Common myeloid progenitor, CD34-positive (primary cell): ENCODE results near the gene SURF2.
A peak's percentile ranks its signal among the peaks of the same experiment; 100 is the strongest.
"Not testable (repeated sequence)": the region's sequence is repeated elsewhere in the genome, so short reads cannot be mapped to it uniquely, and the experiment has no call there.

Experiments used
- CTCF ChIA-PET: fragments of 350-600 bp; sonication (Branson Sonifier 250); formaldehyde crosslinking; loops from one replicate; lab custom pipeline; 2021; ENCODE audit warnings: antibody characterized with exemption; lab: Charles Lee
- POLR2A ChIA-PET: fragments of 350-600 bp; sonication (Branson Sonifier 250); formaldehyde crosslinking; loops from one replicate; lab custom pipeline; 2021; ENCODE audit warnings: antibody characterized with exemption; lab: Charles Lee
- DNase-seq, 3 donors: peaks; one replicate each; pipeline versions ENCODE4 v3.0.0 to v3.0.0-alpha.2; 2013
- H3K27ac ChIP-seq, 2 experiments: 1 replicate in 1 of 2; 2 replicates in 1 of 2; pipeline ENCODE4 v1.7.0; 2013; ENCODE audit warnings: inconsistent platforms in 2 of 2, low read length in 2 of 2, mild to moderate bottlenecking in 2 of 2, low read depth in 1 of 2, moderate library complexity in 1 of 2; ENCODE audit not compliant: severe bottlenecking in 2 of 2, insufficient read depth in 1 of 2, poor library complexity in 1 of 2
- H3K27me3 ChIP-seq, 5 experiments: replicated peaks in 2 of 5; 1 replicate in 3 of 5; 2 replicates in 2 of 5; pipeline versions ENCODE4 v1.6.1 to v1.7.0; 2013; ENCODE audit warnings: low read length in 4 of 5, mild to moderate bottlenecking in 2 of 5, moderate library complexity in 2 of 5, inconsistent platforms in 1 of 5; ENCODE audit not compliant: insufficient read depth in 5 of 5, control insufficient read depth in 4 of 5
- H3K36me3 ChIP-seq, 4 experiments: 1 replicate in 2 of 4; 2 replicates in 2 of 4; pipeline versions ENCODE4 v1.6.1 to v1.7.0; 2013; ENCODE audit warnings: low read length in 3 of 4, control low read depth in 1 of 4, mild to moderate bottlenecking in 1 of 4; ENCODE audit not compliant: control insufficient read depth in 4 of 4, insufficient read depth in 4 of 4
- H3K4me1 ChIP-seq, 4 experiments: 1 replicate in 3 of 4; 2 replicates in 1 of 4; pipeline versions ENCODE4 v1.6.1 to v1.7.1; 2013; ENCODE audit warnings: low read length in 3 of 4, mild to moderate bottlenecking in 3 of 4, control low read depth in 1 of 4, inconsistent platforms in 1 of 4, moderate library complexity in 1 of 4; ENCODE audit not compliant: control insufficient read depth in 4 of 4, insufficient read depth in 4 of 4; ENCODE audit errors: control extremely low read depth in 1 of 4
- H3K4me3 ChIP-seq, 7 experiments: 1 replicate in 4 of 7; 2 replicates in 3 of 7; pipeline versions ENCODE4 v1.5.1 to v1.7.0; 2013; ENCODE audit warnings: mild to moderate bottlenecking in 7 of 7, low read length in 6 of 7, moderate library complexity in 6 of 7, inconsistent platforms in 2 of 7, low read depth in 2 of 7, control low read depth in 1 of 7; ENCODE audit not compliant: insufficient read depth in 4 of 7, control insufficient read depth in 1 of 7; ENCODE audit errors: extremely low read depth in 1 of 7
- H3K9me3 ChIP-seq, 5 experiments: 1 replicate in 4 of 5; 2 replicates in 1 of 5; pipeline versions ENCODE4 v1.6.1 to v1.7.1; 2013; ENCODE audit warnings: low read length in 4 of 5, mild to moderate bottlenecking in 2 of 5, inconsistent platforms in 1 of 5, low read depth in 1 of 5, moderate library complexity in 1 of 5; ENCODE audit not compliant: control insufficient read depth in 4 of 5, insufficient read depth in 2 of 5; ENCODE audit errors: control extremely low read depth in 1 of 5
- WGBS: methylation state at CpG from one replicate; pipeline ENCODE4 v1.1.5; 2013; ENCODE audit not compliant: insufficient coverage; 5-methylcytosine and 5-hydroxymethylcytosine counted together

Gene SURF2

DNA sequence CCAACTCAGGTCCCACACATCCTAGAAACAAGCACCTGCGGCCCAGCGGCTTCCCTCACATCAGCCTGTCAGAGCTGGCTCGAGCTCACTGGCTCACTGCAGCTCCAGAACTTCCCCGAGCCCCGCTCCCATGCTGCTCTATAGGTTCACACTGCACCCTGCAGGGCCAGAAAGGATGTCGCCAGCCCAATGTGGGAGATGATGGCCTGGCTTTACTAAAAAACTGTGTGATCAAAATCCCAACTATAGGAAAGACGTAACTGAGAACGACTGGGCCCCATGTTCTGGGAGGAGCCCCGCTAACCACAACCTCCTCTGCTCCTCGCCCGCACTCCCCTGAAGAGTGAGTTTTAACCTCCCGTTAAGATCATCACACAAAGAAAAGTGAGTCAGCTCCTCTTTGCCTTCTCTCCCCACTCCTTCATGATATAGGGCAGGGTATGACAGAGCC lies 14.9 kb downstream of the SURF2 start:
- Histone ChIP-seq H3K4me3 (peak overlapping the region in 1 of 7 experiments; percentile 8), H3K27ac (peak overlapping the region in 1 of 2 experiments; percentile 41), H3K9me3 (no peaks in the 10 kb centered on the region), H3K4me1 (peaks cover 8 to 44% (median 38%) of the 10 kb centered on the region in 4 experiments), H3K36me3 (peaks cover 7 to 68% (median 29%) of the 10 kb centered on the region in 4 experiments), H3K27me3 (no peaks in the 10 kb centered on the region)
- ChIA-PET CTCF (interaction anchor here (0.7 to 7.6 kb wide), 12 partner anchors 8 to 191 kb away, joined by 3 to 75 read pairs (median 4); partner anchors contain the start of genes RPL7A, SURF1 and SURF2), POLR2A (interaction anchor here (1.1 to 1.9 kb wide), 2 partner anchors 12 to 23 kb away, joined by 5 to 7 read pairs; partner anchors contain the start of genes MED22 and RPL7A)
- WGBS: 25% methylated on average over 12 of the region's 12 CpGs
- DNase-seq: peak; percentile 43 to 70 (median 54)

DNA sequence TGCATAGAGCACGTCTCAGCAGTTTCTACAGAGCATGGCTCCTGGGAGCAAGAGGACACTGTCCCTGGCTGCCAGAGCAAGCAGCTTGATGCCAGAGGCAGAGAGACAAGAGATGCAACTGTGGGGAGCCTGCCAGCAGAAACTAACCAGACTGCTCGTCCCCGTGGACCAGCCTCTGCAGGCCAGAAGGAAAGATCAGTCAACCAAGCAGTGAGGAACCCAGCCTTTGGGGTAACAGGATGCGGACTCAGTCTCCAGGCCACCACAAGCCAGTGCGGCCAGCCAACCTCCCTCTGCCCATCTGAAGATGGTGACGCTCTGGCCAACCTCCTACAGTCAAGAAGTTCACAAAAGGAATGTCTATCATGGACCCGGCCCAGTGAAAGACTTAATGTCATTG lies 15.8 kb downstream of the SURF2 start:
- H3K4me1 ChIP-seq: peaks cover 8 to 51% (median 44%) of the 10 kb centered on the region in 4 experiments
- WGBS: 93% methylated on average over 7 of the region's 7 CpGs
- DNase-seq: no peak

DNA sequence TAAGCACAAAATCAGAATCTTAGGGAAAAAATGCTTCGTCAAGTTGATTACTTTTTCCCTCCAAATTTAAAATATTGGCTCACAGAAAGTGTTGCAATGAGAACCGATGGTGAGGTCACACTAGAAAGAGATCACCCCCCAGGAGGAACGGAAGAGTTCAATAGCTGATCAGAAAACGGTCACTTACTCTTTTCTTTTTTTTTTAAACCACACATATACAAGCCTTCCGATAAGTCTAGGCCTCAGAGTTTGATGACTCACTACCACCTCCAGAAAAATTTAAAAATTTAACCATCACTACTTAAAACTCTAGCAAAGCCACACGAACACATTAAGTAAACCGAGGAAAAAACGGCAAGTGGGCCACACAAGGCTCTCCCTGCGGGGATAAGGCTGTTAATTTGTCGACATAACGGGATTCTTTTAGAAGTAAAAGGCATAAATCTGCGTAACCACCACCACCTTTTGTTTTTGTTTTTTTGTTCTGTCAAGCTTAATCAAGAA lies 18.3 kb downstream of the SURF2 start:
- DNase-seq: peak; percentile 54 to 82 (median 80)
- WGBS: 19% methylated on average over 8 of the region's 12 CpGs
- POLR2A ChIA-PET: interaction anchor here (1.0 to 1.4 kb wide), 4 partner anchors 9 to 41 kb away, joined by 3 to 4 read pairs (median 4); no protein-coding TSS in a partner anchor

More for the DNA sequence above, 15.8 kb downstream of the SURF2 start:
- Histone ChIP-seq H3K9me3 (no peaks in the 10 kb centered on the region), H3K27me3 (no peaks in the 10 kb centered on the region), H3K36me3 (peaks cover 4 to 60% (median 22%) of the 10 kb centered on the region in 4 experiments), H3K27ac (peak overlapping the region; percentile 6 to 41), H3K4me3 (no peak overlapping the region)
- POLR2A ChIA-PET: interaction anchor here (1.7 to 1.9 kb wide), 2 partner anchors 9 to 12 kb away, joined by 5 to 7 read pairs; no protein-coding TSS in a partner anchor
- CTCF ChIA-PET: interaction anchor here (1.0 to 7.6 kb wide), 8 partner anchors 9 to 42 kb away, joined by 3 to 75 read pairs (median 5); partner anchors contain the start of genes RPL7A, SURF1 and SURF2

DNA sequence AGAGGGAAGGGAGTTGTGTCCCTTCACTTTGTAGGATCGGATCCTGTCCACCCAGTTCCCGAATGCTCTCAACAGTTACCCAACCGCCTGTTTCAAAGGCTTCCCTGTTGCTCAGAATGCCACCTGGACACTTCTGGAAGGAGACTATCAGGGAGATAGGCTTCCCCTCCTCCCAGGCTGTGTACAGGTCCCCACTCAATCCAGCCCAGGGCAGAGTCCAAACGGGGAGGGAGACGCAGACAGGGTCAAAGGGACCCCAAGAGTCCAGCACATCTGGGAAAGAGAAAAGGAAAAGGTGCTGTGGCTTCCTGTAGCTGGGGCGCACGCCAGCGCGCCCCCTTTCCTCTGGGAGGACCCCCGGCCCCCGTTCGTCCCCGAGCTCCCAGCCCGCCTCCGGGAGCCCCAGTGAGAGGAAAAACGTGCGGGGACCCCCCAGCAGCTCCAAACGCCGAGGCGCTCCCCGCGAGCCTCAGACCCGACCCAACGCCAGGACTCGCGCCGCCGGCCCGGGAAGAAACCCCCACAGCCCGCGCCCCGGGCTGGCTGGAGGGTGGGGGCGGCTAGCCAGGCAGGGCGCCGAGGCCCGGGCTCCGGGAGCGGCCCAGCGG lies 18.9 kb downstream of the SURF2 start:
- ChIA-PET CTCF (interaction anchor here (1.3 to 7.6 kb wide), 3 partner anchors 17 to 190 kb away, joined by 3 to 75 read pairs (median 3); partner anchors contain the start of genes SURF1 and SURF2), POLR2A (interaction anchor here (0.8 to 1.4 kb wide), 5 partner anchors 9 to 27 kb away, joined by 3 to 4 read pairs (median 3); no protein-coding TSS in a partner anchor)
- Histone ChIP-seq H3K27me3 (no peaks in the 10 kb centered on the region), H3K4me3 (peak overlapping the region; percentile 79 to 91 (median 83)), H3K9me3 (peaks cover 0 to 1% (median 0%) of the 10 kb centered on the region in 5 experiments), H3K4me1 (peaks cover 8 to 49% (median 43%) of the 10 kb centered on the region in 4 experiments), H3K27ac (peak overlapping the region; percentile 74 to 95), H3K36me3 (peaks cover 0 to 30% (median 11%) of the 10 kb centered on the region in 4 experiments)
- DNase-seq: no peak
- whole genome bisulfite sequencing: 0% methylated on average over 23 of the region's 39 CpGs

More for the DNA sequence above, 18.3 kb downstream of the SURF2 start:
- H3K27ac ChIP-seq: peak overlapping the region; percentile 74 to 95
- H3K27me3 ChIP-seq: no peaks in the 10 kb centered on the region
- CTCF ChIA-PET: interaction anchor here (1.3 to 7.6 kb wide), 3 partner anchors 17 to 189 kb away, joined by 3 to 75 read pairs (median 3); partner anchors contain the start of genes SURF1 and SURF2
- peaks cover 0 to 1% (median 0%) of the 10 kb centered on the region in 5 experiments for H3K9me3 ChIP-seq
- H3K4me1 ChIP-seq: peaks cover 8 to 49% (median 43%) of the 10 kb centered on the region in 4 experiments
- peak overlapping the region; percentile 79 to 91 (median 83) for H3K4me3 ChIP-seq
- H3K36me3 ChIP-seq: peaks cover 0 to 35% (median 14%) of the 10 kb centered on the region in 4 experiments

DNA sequence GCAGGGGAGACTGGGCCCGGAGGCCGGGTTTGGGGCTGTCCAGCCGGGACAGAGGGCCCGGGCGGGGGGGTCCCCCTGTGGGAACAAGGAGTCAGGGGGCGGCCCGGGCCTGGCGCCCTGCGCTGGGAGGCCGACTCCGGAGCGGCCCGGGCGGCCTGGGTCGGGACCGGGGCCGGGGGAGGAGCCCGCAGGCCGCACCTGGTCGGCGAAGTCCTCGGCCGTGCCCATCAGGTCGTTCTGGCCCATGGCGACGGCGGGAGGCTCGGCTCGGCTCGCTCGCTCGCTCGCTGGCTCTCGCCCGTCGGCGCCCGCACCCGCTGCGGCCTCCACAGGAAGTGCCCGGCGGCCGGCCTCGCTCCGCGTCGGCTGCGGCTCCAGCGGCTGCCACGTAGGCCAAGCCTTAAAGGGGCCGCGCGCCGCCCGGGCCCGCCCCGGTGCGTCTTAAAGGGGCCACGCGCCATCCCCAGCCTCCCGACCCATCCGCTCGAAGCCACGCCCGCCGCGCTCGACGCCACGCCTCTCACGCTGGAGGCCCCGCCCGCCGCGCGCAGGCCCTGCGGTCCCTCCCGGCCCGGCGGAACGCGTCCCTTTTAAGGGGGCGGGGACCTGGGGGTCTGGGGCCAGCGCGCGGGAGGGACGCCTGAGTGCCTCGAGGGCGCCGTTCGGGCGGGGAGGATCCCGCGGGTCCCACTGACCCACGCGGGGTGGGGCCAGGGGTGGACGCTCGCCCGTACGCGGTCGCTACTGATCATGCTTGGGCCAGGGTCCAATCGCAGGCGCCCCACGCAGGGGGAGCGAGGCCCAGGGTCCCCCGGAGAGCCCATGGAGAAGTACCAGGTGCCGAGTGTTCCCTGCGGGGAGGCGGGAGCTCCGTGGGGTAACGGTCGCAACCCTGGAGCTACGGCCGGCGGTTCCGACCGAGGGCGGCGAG lies 19.6 kb downstream of the SURF2 start, which contains the start of the genes STKLD1 and SURF4:
Gene STKLD1, plus strand, starts transcription at position 643 of the 931 bp plus-strand sequence. Its CDS starts 108 bp downstream, at position 751.
Gene SURF4, minus strand, starts transcription at position 337 of the 931 bp plus-strand sequence. Its CDS starts 91 bp downstream, at position 246.
- under 1% methylated on average over 115 of the region's 120 CpGs for WGBS
- peaks cover 8 to 43% (median 38%) of the 10 kb centered on the region in 4 experiments for H3K4me1 ChIP-seq
- CTCF ChIA-PET: interaction anchor here (1.0 to 7.6 kb wide), 4 partner anchors 18 to 46 kb away, joined by 3 to 75 read pairs (median 4); partner anchors contain the start of genes REXO4, SURF1 and SURF2

DNA sequence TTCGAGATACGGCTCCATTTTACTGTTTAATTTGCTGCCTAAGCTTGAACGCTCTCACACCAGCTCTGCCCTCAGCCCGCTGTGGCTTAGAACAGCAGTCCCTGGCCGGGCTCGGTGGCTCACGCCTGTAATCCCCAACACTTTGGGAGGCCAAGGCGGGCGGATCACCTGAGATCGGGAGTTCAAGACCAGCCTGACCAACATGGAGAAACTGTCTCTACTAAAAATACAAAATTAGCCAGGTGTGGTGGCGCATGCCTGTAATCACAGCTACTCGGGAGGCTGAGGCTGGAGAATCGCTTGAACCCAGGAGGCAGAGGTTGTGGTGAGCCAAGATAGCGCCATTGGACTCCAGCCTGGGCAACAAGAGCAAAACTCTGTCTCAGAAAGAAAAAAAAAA lies 20.9 kb downstream of the SURF2 start:
- H3K27me3 ChIP-seq, H3K9me3 ChIP-seq, H3K36me3 ChIP-seq, DNase-seq, H3K4me3 ChIP-seq, H3K27ac ChIP-seq, POLR2A ChIA-PET: not testable (repeated sequence)
- WGBS: 94% methylated on average over 7 of the region's 14 CpGs
- CTCF ChIA-PET: interaction anchor here (1.0 to 1.9 kb wide), 2 partner anchors 40 to 43 kb away, joined by 3 to 5 read pairs; partner anchors contain the start of gene REXO4
- peaks cover 6 to 30% (median 26%) of the 10 kb centered on the region in 4 experiments for H3K4me1 ChIP-seq

More for the DNA sequence above, 19.6 kb downstream of the SURF2 start, which contains the start of the genes STKLD1 and SURF4:
- Histone ChIP-seq H3K9me3 (peaks cover 0 to 1% (median 0%) of the 10 kb centered on the region in 5 experiments), H3K36me3 (peaks cover 0 to 22% (median 8%) of the 10 kb centered on the region in 4 experiments), H3K27me3 (no peaks in the 10 kb centered on the region), H3K4me3 (peak within 1 kb of the TSS; percentile 79 to 91 (median 83)), H3K27ac (peak within 1 kb of the TSS; percentile 74 to 95)
- DNase-seq: peak; percentile 92 to 96 (median 95)
- POLR2A ChIA-PET: interaction anchor here (0.6 to 1.4 kb wide), 7 partner anchors 13 to 151 kb away, joined by 3 to 4 read pairs (median 3); partner anchors contain the start of genes MED22, RPL7A and SURF6
